ENCODE data around the gene FERMT2.

The FERMT2 gene

DNA sequence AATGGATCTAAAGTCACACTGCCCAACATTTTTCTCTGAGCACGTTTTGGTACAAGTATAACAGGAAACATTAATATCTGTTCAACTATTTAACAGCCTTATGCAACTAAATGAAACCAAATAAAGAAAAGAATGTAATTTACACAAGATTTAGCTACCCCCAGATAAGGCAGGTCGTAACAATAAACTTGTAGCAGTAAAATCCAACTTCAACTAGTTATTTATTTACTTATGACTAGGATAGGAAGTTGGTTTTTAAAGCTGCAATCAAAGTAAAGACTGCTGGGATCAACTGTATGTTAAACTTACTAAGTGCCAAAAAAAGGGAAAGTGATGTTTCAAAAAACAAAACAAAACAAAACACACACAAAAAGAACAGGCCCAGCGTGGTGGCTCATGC is 30.9 kb downstream of the FERMT2 start:
- Histone ChIP-seq H3K79me2 (ENCODE audit: insufficient read depth, low read length) (peaks cover 13% of the 10 kb centered on the region; the same call in 1 of the 2 replicates), H3K4me2 (ENCODE audit: low read depth, low read length, poor library complexity, severe bottlenecking) (peak overlapping the region; percentile 64), H3F3A (ENCODE audit: low read depth) (peaks cover 4% of the 10 kb centered on the region), H3K9ac (ENCODE audit: low read depth, low read length, poor library complexity, severe bottlenecking) (peak overlapping the region; percentile 40), H3K9me2 (replicated peaks; ENCODE audit: low read depth, low read length) (no peaks in the 10 kb centered on the region), H3K27me3 (ENCODE audit: insufficient read depth, low read length, poor library complexity, severe bottlenecking) (no peaks in the 10 kb centered on the region), H3K9me3 (ENCODE audit: insufficient read depth, low read depth, low read length) (no peaks in the 10 kb centered on the region), H3K4me3 (ENCODE audit: low read length, poor library complexity, severe bottlenecking) (no peak overlapping the region), H2AFZ (ENCODE audit: low read length) (peak overlapping the region; percentile 14; the same call in 1 of the 2 replicates), H3K4me1 (ENCODE audit: insufficient read depth, low read length, poor library complexity, severe bottlenecking) (peaks cover 71% of the 10 kb centered on the region), H3K36me3 (ENCODE audit: insufficient read depth, low read length) (no peaks in the 10 kb centered on the region), H4K20me1 (ENCODE audit: insufficient read depth, low read length, poor library complexity, severe bottlenecking) (no peaks in the 10 kb centered on the region)
- no peak for TF ChIP-seq CTCF (conservative IDR thresholded peaks at IDR 0.05; ENCODE audit: low read length)
- no peak for TF ChIP-seq EZH2phosphoT487 (IDR thresholded peaks at IDR 0.05; ENCODE audit: borderline replicate concordance)

DNA sequence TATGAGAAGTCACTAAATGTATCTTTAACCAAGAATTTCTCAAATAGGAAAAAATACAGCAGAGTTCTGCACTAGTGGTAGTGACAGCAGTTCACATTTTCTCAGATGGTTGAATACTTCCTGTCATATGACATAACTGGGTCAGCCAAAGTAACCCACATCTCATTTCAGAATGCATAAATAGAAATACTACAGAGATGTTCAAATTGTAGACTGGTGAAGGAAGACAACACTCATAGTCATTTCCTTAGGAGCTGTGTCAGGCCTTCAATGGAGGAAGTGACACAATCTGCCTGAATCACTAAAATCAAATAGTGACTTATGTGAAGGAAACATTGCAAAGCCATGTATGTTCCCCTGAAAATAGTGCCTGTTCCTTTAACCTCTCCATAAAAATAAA is 32.4 kb downstream of the FERMT2 start:
- H3K36me3 ChIP-seq (ENCODE audit: insufficient read depth, low read length) = no peaks in the 10 kb centered on the region
- TF ChIP-seq EZH2phosphoT487 (IDR thresholded peaks at IDR 0.05; ENCODE audit: borderline replicate concordance) (no peak), CTCF (conservative IDR thresholded peaks at IDR 0.05; ENCODE audit: low read length) (no peak)
- H3K79me2 ChIP-seq (ENCODE audit: insufficient read depth, low read length) = peaks cover 13% of the 10 kb centered on the region; the same call in 1 of the 2 replicates
- peak overlapping the region; percentile 40 for H3K9ac ChIP-seq (ENCODE audit: low read depth, low read length, poor library complexity, severe bottlenecking)
- H3K9me3 ChIP-seq (ENCODE audit: insufficient read depth, low read depth, low read length) = no peaks in the 10 kb centered on the region
- H3K9me2 ChIP-seq (replicated peaks; ENCODE audit: low read depth, low read length) = no peaks in the 10 kb centered on the region
- no peaks in the 10 kb centered on the region for H3K27me3 ChIP-seq (ENCODE audit: insufficient read depth, low read length, poor library complexity, severe bottlenecking)
- H3K4me2 ChIP-seq (ENCODE audit: low read depth, low read length, poor library complexity, severe bottlenecking) = peak overlapping the region; percentile 64
- peaks cover 4% of the 10 kb centered on the region for H3F3A ChIP-seq (ENCODE audit: low read depth)
- H3K4me3 ChIP-seq (ENCODE audit: low read length, poor library complexity, severe bottlenecking) = peak overlapping the region; percentile 48
- peaks cover 59% of the 10 kb centered on the region for H3K4me1 ChIP-seq (ENCODE audit: insufficient read depth, low read length, poor library complexity, severe bottlenecking)
- no peak overlapping the region for H2AFZ ChIP-seq (ENCODE audit: low read length)
- H4K20me1 ChIP-seq (ENCODE audit: insufficient read depth, low read length, poor library complexity, severe bottlenecking) = no peaks in the 10 kb centered on the region

GRCh38 chr14:52917735-52918134 is 33.1 kb downstream of the FERMT2 start:
- Histone ChIP-seq H3K27me3 (ENCODE audit: insufficient read depth, low read length, poor library complexity, severe bottlenecking) (no peaks in the 10 kb centered on the region), H3K4me2 (ENCODE audit: low read depth, low read length, poor library complexity, severe bottlenecking) (peak overlapping the region; percentile 64), H3K4me3 (ENCODE audit: low read length, poor library complexity, severe bottlenecking) (peak overlapping the region; percentile 42), H3K9ac (ENCODE audit: low read depth, low read length, poor library complexity, severe bottlenecking) (peak overlapping the region; percentile 27), H3K9me3 (ENCODE audit: insufficient read depth, low read depth, low read length) (no peaks in the 10 kb centered on the region), H3K9me2 (replicated peaks; ENCODE audit: low read depth, low read length) (no peaks in the 10 kb centered on the region), H3F3A (ENCODE audit: low read depth) (peaks cover 4% of the 10 kb centered on the region), H3K79me2 (ENCODE audit: insufficient read depth, low read length) (peaks cover 13% of the 10 kb centered on the region; the same call in 1 of the 2 replicates), H4K20me1 (ENCODE audit: insufficient read depth, low read length, poor library complexity, severe bottlenecking) (no peaks in the 10 kb centered on the region), H3K36me3 (ENCODE audit: insufficient read depth, low read length) (no peaks in the 10 kb centered on the region), H3K4me1 (ENCODE audit: insufficient read depth, low read length, poor library complexity, severe bottlenecking) (peaks cover 53% of the 10 kb centered on the region), H2AFZ (ENCODE audit: low read length) (0 out of 2 replicates have a peak overlapping the region, but pooled peaks have one; percentile 11)
- no peak for TF ChIP-seq EZH2phosphoT487 (IDR thresholded peaks at IDR 0.05; ENCODE audit: borderline replicate concordance)
- TF ChIP-seq CTCF (conservative IDR thresholded peaks at IDR 0.05; ENCODE audit: low read length) = no peak
